Iris pigment epithelial cell (primary cell): Measurements from ENCODE around the gene SIPA1L3.

Source experiments
- DNase-seq: peaks from one replicate; pipeline ENCODE4 v3.0.0-alpha.2; 2011; ENCODE audit warnings: low read depth

Gene SIPA1L3

DNA sequence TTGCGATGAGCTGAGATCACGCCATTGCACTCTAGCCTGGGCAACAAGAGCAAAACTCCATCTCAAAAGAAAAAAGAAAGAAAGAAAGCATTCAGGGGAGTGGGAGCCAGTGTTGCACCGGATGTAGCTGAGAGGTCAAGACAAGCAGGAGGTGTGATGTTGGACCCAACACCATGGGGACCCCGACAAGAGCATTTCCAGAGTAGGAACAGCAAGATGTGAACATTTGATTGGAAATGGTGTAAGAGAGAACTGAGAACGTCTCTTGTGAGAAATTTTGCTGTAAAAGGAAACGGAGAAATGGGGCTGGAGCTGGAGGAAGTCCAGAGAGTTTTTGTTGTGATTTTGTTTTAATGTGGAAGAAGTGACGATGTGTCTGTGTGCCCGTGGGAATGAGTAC lies 332.8 kb downstream of the SIPA1L3 start:
- DNase-seq: no peak

DNA sequence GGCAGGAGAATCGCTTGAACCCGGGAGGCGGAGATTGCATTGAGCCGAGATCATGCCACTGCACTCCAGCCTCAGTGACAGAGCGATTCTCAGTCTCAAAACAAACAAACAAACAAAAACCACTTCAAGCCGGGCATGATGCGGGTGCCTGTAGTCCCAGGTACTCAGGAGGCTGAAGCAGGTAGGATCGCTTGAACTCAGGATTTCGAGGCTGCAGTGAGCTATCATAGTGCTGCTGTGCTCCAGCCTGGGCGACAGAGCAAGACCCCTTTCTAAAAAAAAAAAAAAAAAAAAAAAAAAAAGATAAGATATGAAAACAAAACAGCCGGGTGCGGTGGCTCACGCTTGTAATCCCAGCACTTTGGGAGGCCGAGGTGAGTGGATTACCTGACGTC lies 336.3 kb downstream of the SIPA1L3 start:
- no peak for DNase-seq

DNA sequence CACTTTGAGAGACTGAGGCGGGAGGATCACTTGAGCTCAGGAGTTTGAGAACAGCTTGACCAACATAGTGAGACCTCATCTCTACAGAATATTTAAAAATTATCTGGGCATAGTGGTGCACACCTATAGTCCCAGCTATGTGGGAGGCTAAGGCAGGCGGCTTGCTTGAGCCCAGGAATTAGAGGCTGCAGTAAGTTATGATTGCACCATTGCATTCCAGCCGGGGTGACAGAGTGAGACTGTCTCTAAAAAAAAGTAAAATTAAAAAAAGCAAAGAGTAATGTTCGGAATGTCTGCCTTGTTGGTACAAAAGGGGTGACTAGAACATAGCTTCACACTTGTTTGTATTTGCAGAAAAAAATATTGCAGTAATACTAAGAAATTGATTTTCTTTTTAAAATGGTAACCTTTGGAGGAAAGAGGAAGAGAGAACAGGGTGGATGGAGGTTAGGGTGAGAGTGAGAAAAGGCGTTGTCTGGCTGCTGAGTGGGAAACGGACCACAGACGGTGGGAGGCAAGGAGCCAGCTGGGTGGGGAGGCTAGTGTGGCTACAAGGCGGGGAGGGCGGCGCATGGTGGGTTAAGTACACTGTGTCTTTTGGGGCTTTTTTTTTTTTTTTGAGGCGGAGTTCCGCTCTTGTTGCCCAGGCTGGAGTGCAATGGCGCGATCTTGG lies 339.0 kb downstream of the SIPA1L3 start:
- peak; percentile 45 for DNase-seq

DNA sequence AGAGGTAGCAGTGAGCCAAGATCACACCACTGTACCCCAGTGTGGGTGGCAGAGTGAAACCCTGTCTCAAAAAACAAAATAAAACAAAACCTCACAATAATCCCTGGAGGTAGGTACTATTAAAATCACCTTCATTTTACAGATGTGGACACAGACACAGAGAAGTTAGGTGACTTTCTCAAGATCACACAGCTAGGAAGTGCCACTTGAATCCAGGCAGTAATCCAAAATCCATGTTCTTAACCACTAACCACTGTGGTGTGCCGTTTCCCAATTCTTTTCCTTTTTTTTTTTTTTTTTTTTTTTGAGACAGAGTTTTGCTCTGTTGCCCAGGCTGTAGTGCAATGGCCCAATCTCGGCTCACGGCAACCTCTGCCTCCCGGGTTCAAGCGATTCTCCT lies 340.1 kb downstream of the SIPA1L3 start:
- no peak for DNase-seq

DNA sequence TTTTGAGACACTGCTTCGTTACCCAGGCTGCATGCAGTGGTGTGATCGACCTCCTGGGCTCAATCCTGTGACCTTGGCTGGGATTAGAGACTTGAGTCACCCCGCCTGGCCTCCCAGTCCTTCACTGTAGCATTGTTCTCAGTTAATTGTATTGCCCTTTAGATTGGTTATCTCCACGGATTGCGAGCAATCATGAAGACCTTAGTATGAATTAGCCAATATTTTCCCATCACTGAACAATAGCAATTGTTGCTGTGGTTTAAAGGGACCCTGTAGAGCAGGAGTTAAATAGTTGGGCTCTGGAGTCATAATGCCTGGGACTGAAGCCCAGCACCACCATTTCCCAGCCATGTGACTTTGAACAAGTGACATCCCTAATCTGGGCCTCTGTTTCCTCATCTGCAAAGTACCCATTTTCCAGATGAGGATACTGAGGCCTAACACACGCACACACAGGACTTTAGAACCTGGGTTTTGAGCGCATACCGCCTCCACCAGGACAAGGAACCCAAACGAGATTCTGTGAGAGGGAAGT lies 340.8 kb downstream of the SIPA1L3 start:
- no peak for DNase-seq

DNA sequence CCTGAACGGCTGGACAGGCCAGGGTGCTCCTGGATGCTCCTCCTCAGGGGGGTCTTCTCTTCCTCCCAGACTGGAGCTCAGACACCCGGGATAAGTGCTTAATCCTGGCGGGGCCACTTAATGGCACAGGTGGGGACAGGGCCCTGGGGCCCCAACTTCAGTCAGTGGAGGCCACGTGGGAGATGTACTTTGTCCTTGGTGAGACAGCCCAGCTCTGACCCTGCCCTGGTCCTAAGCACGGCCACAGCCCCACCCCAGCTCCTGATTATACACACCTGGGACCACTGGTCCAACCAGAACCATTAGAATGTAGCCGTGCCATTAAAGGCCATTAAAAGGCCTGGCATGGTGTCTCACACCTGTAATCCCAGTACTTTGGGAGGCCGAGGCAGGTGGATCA lies 341.4 kb downstream of the SIPA1L3 start:
- DNase-seq: no peak

DNA sequence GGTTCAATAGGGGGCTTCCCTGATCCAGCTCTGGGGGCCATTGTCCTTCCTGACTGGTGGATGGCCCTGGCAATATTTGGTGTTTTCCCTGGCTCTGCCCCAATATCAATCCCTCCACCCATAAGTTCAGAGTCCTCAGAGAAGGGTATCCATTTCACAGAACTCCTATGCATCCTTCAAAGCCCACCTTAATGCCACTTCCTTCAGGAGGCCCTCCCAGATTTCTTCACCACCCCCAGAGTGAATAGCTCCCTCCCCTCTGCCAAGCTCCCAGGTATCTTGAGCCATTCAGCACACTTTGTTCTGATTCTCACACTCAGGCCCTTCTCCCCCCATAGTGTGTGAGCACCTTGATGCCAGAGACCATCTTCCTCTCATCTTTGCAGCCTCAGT lies 343.4 kb downstream of the SIPA1L3 start:
- no peak for DNase-seq

DNA sequence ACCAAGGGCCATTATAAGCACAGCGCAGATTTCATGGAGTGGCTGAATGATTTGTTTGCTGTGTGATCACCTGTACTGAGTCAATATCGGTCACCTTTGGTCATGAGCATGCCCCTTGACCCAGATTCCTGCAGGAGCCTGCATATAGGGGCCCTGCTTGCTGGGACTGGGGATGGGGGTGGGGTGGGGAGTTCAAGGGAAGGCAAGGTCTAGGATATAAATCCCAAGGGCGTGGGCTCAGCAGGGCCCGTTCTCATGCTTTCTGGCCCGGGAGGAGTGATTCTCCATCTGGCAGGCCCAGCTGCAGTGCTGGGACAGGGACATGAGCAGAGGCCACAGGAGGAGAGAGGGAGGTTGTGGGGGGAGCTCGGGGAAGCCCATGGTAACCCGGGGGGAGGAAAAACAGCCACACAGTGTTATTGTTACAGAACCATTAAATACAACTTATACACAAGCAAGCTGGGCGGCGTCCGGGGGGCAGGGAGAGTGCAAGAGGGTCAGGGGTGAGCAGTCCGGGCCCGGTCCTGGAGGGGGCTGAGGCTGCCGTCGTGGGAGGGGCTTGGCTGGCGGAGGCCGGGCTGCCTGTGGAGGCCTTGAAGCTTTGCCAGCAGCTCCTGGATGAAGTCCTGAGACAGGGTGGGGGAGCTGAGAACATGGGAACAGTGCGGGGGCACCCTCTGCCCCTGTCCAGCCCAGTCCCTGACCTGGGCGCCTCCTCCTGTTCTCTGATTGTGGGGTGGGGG lies 344.0 kb downstream of the SIPA1L3 start:
- DNase-seq: no peak

DNA sequence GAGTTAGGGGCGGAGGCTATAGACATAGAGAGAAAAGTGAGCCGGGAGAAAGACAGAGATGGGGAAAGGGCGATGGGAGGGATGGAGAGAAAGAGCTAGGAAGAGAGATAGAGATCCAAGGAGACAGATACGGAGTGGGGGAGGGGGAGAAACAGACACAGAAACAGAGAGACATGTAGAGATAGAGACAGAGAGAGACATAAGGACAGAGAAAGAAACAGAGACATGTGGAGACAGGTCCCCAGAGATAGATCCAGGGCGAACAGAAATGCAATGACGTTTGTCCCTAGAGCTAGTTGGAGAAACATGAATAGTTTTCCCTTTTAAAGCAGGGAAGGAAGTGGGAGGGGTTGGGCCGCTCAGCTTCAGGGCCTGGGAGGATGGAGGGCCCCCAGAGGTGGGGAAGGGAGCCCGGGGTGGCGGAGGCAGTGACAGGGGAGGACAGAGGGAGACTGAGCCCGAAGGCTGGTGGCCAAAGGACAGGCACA lies 344.6 kb downstream of the SIPA1L3 start:
- no peak for DNase-seq

DNA sequence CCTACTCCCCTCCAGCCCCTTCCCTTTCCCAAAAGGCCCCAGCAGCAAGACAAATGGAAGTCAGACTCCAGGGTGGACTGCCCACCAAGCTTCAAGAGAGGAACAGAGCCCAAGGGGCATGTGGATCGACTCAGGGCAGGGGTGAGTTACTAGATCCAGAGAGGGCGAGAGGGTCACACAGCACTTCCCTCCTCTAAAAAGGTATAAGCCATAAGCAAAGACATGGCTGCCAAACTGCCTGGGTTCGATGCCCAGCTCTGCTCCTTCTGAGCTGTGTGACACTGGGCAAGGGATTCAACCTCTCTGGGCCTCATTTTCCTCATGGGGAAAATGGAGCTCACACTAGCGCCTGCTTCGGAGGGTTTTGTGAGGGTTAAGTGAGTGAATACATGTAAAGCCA lies 345.4 kb downstream of the SIPA1L3 start:
- no peak for DNase-seq

DNA sequence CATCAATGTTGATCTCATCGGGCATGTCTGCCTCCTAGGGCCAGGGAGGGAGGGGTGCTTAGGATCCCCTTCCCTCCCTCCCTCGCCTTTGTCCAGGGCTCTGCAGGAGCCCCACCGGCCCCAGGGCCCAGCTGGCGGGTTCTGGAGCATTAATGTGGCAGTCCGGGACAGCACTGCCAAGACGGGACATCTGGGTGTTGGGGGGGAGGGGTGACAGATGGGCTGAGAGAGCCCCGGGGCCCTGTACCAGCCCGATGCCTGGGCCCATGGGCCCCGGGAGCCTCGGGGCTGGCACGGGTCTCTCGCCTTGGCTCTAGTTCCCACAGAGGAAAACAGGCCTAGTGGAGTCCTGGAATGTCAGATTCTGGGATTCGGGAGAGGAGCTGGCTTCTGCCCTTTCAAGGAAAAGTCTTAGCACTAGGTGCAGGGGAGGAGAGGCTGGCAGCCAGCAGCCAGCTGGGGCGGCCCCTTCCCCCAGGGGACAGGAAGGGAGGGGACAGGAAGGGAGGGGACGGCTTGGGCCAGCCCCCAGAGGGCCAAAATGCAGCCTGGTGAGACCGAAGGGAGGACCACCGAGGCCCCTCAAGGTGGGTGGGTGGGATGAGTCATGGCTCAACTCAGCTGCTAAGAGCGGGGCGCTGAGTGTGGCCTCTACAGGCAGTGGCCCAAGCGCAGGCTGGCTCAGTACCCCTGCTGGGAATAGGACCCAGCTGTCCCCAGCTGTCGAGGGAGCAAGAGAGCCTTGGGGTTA lies 346.1 kb downstream of the SIPA1L3 start:
- no peak for DNase-seq

DNA sequence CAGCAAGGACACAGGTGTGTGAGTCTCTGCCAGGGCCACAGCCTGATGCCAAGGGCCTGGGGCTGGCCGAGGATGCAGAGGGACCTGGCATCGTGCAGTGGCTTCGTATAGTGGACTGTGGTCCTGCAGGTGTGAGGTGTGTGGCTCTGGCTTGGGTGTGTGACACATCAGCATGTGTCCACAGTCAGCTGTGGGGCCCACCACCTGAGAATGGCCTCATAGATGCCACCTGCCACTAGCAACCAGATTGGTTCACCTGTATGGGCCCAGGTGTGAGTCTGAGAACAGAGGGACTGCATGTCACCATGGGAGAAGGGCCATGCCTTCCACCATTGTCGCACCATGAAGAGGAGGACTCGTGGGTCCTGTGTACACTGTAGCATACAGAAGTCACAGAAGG lies 346.8 kb downstream of the SIPA1L3 start:
- no peak for DNase-seq

DNA sequence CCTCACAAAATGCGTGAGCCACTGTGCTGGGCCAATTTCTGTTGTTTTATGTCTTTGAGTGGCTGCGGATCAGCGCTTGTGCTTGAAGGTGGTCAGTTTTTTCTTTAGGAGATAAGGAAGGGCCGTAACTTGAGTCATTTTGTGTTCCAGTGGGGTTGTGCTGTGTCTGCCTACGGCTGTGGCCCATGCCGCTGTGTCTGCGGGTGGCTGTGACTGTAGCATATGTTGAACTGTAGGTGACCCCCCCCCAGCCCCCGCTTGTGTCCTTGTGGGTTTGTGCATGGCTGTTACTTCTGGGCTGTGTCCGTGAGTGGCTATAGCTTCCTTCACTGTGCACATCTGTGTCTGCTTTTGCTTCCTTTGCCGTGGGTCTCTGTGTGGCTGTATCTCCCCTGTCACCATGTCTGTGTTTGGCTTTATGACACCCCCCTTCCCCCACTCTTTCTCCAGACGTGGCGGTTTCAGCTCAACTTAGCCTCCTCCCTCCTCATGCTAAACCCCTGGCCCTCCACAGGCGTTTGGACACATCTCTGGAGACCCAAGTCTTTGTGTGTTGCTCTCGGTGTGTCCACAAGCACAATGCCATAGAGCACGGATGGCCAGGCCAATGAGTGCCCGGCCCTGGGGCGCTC lies 348.5 kb downstream of the SIPA1L3 start:
- DNase-seq: no peak
